A673 (cell line): ENCODE measurements around the gene SH3TC2. TPM values are rescaled to one million over a fixed set of nuclear protein-coding genes. Genes with fewer than 3 reads are reported as not detected.

Experiments
- Bru-seq: library from RNA; stranded (reverse); fragments of 400-500 nt; gene quantifications from one replicate; lab custom pipeline; 2021; lab: Mats Ljungman, UMichigan
- BruChase-seq, 2 experiments: library from RNA; stranded (reverse); fragments of 400-500 nt; gene quantifications; one replicate each; lab custom pipeline; 2021; lab: Mats Ljungman, UMichigan
- BruUV-seq: library from RNA; stranded (reverse); fragments of 400-500 nt; replicated peaks from 2 replicates; lab custom pipeline; 2021; lab: Mats Ljungman, UMichigan
- CTCF ChIA-PET: fragments of 300-600 bp; sonication (Branson Sonifier 250); formaldehyde crosslinking; loops from one replicate; lab custom pipeline; 2022; ENCODE audit warnings: antibody characterized with exemption; lab: Charles Lee
- POLR2A ChIA-PET: fragments of 300-600 bp; sonication (Branson Sonifier 250); formaldehyde crosslinking; loops from one replicate; lab custom pipeline; 2022; ENCODE audit warnings: antibody characterized with exemption; ENCODE audit not compliant: low non-redundant PET; lab: Charles Lee
- DNase-seq: peaks from one replicate; pipeline ENCODE4 v3.0.0-alpha.2; 2015; ENCODE audit warnings: low spot score
- H3K27ac ChIP-seq: fragments of 200-600 bp; sonication (generic); 2 replicates; pipeline ENCODE4 v1.5.1; 2016; ENCODE audit warnings: mixed run types, low read depth, mild to moderate bottlenecking, mixed read lengths, antibody characterized with exemption, low read length; ENCODE audit not compliant: poor library complexity, severe bottlenecking
- H3K27me3 ChIP-seq: fragments of 200-600 bp; sonication (generic); replicated peaks from 2 replicates; pipeline ENCODE4 v1.6.1; 2017; ENCODE audit warnings: mixed run types, low read depth, mild to moderate bottlenecking, mixed read lengths, antibody characterized with exemption, low read length; ENCODE audit not compliant: insufficient read depth, poor library complexity
- H3K36me3 ChIP-seq: fragments of 200-600 bp; sonication (generic); 2 replicates; pipeline ENCODE4 v1.6.1; 2016; ENCODE audit warnings: mixed run types, mild to moderate bottlenecking, mixed read lengths, antibody characterized with exemption, low read length; ENCODE audit not compliant: insufficient read depth, poor library complexity, severe bottlenecking
- H3K4me1 ChIP-seq: fragments of 200-600 bp; sonication (generic); 2 replicates; pipeline ENCODE4 v1.6.1; 2017; ENCODE audit warnings: mixed run types, mild to moderate bottlenecking, mixed read lengths, antibody characterized with exemption, low read length; ENCODE audit not compliant: insufficient read depth, poor library complexity, severe bottlenecking
- H3K4me3 ChIP-seq: fragments of 200-600 bp; sonication (generic); 2 replicates; pipeline ENCODE4 v1.5.1; 2016; ENCODE audit warnings: low read depth, mixed run types, mild to moderate bottlenecking, mixed read lengths, low read length; ENCODE audit not compliant: poor library complexity, severe bottlenecking
- H3K9me3 ChIP-seq: fragments of 200-600 bp; sonication (generic); 2 replicates; pipeline ENCODE4 v1.6.1; 2016; ENCODE audit warnings: mixed run types, low read depth, mild to moderate bottlenecking, mixed read lengths, antibody characterized with exemption, low read length; ENCODE audit not compliant: poor library complexity, severe bottlenecking
- EZH2 ChIP-seq: fragments of 200-600 bp; sonication (generic); IDR thresholded peaks from 2 replicates; pipeline ENCODE4 v1.6.1; 2017; ENCODE audit warnings: borderline replicate concordance, low read depth, mild to moderate bottlenecking, mixed read lengths, antibody characterized with exemption, low read length; ENCODE audit not compliant: poor library complexity, severe bottlenecking
- intact Hi-C: fragments of 100-400 bp; cut with micrococcal nuclease; formaldehyde crosslinking; loops from one replicate; pipeline ENCODE4 v1.10.0; 2022; ENCODE audit not compliant: unreplicated experiment
- long read RNA-seq: library from polyadenylated mRNA; stranded (forward); transcript quantifications from one replicate; pipeline ENCODE4 v2.0.0, GENCODE V29; 2022
- total RNA-seq: library from RNA; stranded (reverse); gene quantifications from 2 replicates; pipeline ENCODE4 v1.2.3, GENCODE V29; 2021
- TF ChIP-seq, protein P1 (sequence below): fragments of 300-800, 200-600 bp; sonication (generic); conservative IDR thresholded peaks from 2 replicates; pipeline ENCODE4 v1.5.1; 2017; ENCODE audit warnings: low read depth, mild to moderate bottlenecking, antibody characterized with exemption, low read length, moderate library complexity, mixed read lengths

SH3TC2 gene
- total RNA-seq (1.3 and 2.5 TPM in 2 replicates), Bru-seq, nascent RNA (percentile 32 among the genes with signal in this experiment), BruChase-seq, experiment 1, labeled RNA remaining after a 2-hour chase (percentile 25 among the genes with signal in this experiment), BruChase-seq, experiment 2, labeled RNA remaining after a 6-hour chase (percentile 24 among the genes with signal in this experiment)
- long read RNA-seq, partial matches to known transcripts, result 0 of 3 reads
- long read RNA-seq, other reads (novel, unspliced or antisense), result 3 of 3 reads

DNA sequence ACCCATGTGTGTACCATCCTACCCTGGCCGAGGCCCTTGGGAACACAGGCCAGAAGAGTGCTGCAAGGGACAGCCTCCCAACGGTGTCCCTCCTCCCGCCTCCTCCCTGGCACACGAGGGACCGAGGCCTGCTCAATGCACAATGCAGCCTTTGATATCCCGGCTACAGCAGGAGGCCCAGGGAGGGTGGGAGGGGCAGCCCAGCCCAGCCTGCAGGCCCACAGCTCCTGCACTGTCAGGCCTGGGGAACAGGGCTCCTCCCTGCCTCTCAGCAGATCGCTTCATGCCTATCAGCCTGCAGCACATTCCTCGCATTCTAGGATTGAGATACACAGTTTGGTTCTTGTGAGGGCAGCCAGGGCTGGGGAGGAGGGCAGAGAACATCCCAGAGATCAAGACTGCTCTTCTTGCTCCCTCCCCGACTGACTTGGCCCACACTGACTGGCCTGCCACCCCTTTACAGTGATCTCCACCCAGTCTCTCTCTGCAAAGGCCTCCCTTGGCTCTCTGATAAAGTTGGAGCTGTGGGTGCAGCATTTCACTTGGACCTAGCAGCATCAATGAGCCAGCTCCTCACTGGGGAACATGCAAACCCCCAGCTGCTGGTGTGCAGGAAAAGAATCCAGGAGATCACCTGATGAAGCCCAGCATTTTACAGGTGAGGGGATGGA, at the start of gene SH3TC2:
TSS of gene SH3TC2 (minus strand) at position 46 of the 671 bp plus-strand sequence. CDS start at position 6, 40 bp downstream.
- ChIA-PET CTCF (no interaction called here), POLR2A (no interaction called here)
- no TSS peak for BruUV-seq
- intact Hi-C loops, result no loop called here
- Histone ChIP-seq H3K27me3 (no peaks in the 10 kb centered on the region), H3K9me3 (no peaks in the 10 kb centered on the region), H3K4me1 (peaks cover 7% of the 10 kb centered on the region), H3K4me3 (no peak within 1 kb of the TSS), H3K27ac (no peak within 1 kb of the TSS), H3K36me3 (no peaks in the 10 kb centered on the region)
- DNase-seq, result peak; percentile 76
- TF ChIP-seq EZH2, result no peak
- TF ChIP-seq, protein P1, sequence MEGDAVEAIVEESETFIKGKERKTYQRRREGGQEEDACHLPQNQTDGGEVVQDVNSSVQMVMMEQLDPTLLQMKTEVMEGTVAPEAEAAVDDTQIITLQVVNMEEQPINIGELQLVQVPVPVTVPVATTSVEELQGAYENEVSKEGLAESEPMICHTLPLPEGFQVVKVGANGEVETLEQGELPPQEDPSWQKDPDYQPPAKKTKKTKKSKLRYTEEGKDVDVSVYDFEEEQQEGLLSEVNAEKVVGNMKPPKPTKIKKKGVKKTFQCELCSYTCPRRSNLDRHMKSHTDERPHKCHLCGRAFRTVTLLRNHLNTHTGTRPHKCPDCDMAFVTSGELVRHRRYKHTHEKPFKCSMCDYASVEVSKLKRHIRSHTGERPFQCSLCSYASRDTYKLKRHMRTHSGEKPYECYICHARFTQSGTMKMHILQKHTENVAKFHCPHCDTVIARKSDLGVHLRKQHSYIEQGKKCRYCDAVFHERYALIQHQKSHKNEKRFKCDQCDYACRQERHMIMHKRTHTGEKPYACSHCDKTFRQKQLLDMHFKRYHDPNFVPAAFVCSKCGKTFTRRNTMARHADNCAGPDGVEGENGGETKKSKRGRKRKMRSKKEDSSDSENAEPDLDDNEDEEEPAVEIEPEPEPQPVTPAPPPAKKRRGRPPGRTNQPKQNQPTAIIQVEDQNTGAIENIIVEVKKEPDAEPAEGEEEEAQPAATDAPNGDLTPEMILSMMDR, result no peak

DNA sequence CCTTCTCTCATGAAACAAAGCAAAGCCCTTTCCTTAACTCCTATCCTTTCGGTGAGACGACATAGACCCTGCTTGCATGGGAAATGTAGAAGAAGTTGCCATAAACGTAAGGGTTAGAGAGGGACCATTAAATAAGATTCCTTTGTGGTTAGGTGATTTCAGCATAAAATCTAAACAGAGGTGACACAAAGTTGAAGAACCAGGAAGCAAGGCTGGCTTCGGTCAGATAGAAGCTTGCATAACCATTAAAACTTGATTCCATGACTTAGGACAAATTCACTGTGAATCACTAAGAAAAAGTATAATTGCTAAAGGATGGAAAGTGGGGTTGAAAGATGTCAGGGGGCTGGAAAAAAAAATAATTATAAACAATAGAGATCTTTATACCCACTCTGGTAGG, 47.5 kb upstream of the SH3TC2 start:
- Histone ChIP-seq H3K27ac (no peak overlapping the region), H3K4me1 (no peaks in the 10 kb centered on the region), H3K27me3 (no peaks in the 10 kb centered on the region), H3K4me3 (no peak overlapping the region), H3K9me3 (no peaks in the 10 kb centered on the region), H3K36me3 (no peaks in the 10 kb centered on the region)
- no TSS peak for BruUV-seq
- ChIA-PET POLR2A (no interaction called here), CTCF (no interaction called here)
- intact Hi-C loops, result loop anchor here (5.0 to 10.0 kb wide), 4 partner anchors 73 to 936 kb away; partner anchors contain the start of gene ADRB2
- TF ChIP-seq, protein P1, result no peak
- no peak for TF ChIP-seq EZH2
- DNase-seq, result no peak

DNA sequence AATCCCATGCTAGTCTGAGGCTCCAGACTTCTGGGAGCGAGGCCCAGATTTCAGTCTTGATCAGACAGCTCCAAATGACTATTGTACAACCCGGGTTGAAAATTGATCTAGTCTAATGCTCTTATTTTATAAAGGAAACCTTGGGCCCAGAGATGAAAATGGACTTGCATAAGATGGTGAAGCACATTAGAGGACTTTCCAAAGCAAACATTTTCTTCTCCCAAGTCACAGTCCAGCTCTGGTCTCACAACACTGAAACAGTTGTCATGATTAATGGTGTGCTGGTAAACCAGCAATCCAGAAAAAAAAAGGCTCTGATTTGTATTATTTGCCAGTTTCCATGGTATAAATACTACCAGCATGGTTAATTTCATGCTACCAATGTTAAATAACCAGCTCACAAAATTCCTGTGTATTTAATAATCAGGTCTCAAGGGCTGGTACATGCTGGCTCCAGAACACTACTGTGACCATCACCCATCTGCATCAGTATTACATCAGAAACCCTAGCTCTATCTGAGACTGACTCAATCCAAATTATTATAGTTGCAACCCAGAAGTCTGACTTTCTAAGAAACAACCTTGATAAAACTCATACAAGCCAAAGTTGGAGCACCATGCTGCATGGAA, 45.9 kb upstream of the SH3TC2 start:
- CTCF ChIA-PET, result no interaction called here
- POLR2A ChIA-PET, result no interaction called here
- Histone ChIP-seq H3K27ac (no peak overlapping the region), H3K36me3 (no peaks in the 10 kb centered on the region), H3K4me3 (no peak overlapping the region), H3K9me3 (no peaks in the 10 kb centered on the region), H3K4me1 (no peaks in the 10 kb centered on the region), H3K27me3 (no peaks in the 10 kb centered on the region)
- no TSS peak for BruUV-seq
- intact Hi-C loops, result no loop called here
- no peak for TF ChIP-seq EZH2
- TF ChIP-seq, protein P1, result no peak
- DNase-seq, result no peak
